ENCODE results near the gene PBX2.

PBX2 gene

DNA sequence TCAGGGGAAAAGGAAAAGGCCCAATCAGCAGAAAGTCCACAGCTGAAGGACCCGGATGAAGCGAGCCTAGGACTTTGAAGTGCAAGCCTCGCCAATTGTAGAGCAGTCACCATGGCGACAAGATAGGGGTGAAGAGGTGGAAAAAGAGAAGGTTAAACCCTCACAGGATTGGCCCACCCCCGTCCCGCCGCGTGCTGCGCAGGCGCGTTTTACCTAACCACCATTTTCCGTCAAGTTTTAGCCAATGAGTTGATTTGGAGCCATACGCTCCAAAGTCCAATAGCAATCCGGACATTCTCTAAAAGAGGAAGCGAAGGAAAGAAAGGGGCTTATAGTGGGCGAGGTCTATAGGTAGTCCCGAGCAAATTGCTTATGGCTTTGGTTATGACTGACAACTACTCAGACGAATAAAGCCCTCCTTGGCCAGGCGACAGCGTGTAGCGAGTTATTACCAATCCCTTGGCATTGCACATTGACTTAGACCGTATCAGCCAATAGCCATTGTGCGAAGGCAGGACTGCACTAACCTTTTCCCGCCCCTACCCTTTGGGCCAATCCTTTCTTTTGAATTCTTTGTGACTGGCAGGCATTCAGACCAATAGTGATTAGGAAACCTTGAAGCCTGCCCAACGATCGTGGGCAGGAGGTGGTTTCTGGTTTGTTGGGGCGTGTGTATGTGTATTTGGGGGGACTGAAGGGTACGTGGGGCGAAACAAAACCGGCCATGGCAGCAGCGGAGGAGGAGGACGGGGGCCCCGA, 12.0 kb downstream of the PBX2 start, which contains the start of gene RNF5:
TSS of gene RNF5 (plus strand) at position 618 of the 759 bp plus-strand sequence. CDS start at position 725, 107 bp downstream.
- peak within 1 kb of the TSS; percentile 38 for H2AFZ ChIP-seq (ENCODE audit: insufficient read depth, low read length, poor library complexity)
- peaks cover 20 to 24% of the 10 kb centered on the region in 2 experiments for H3K36me3 ChIP-seq (ENCODE audit: control insufficient read depth in 1 of 2, insufficient read depth in 2 of 2, low read length in 2 of 2)
- peak within 1 kb of the TSS; percentile 91 for H4K8ac ChIP-seq (ENCODE audit: low read depth, low read length)
- no peaks in the 10 kb centered on the region for H3K9me3 ChIP-seq (ENCODE audit: insufficient read depth, low read depth, low read length)
- H4K91ac ChIP-seq (ENCODE audit: low read depth, low read length), result peak within 1 kb of the TSS; percentile 86
- no CpG with 5 or more reads among the region's 33 CpGs for WGBS (ENCODE audit: extremely low coverage, insufficient coverage, insufficient read length)
- H2BK12ac ChIP-seq (ENCODE audit: low read length), result no peak within 1 kb of the TSS
- peaks cover 10% of the 10 kb centered on the region for H3K79me2 ChIP-seq (ENCODE audit: control insufficient read depth, insufficient read depth, low read length, poor library complexity)
- peak within 1 kb of the TSS; percentile 4 for H2AK5ac ChIP-seq (ENCODE audit: low read length)
- DNase-seq, result peak; percentile 98 to 100
- peak within 1 kb of the TSS; percentile 72 for H3K4me3 ChIP-seq (ENCODE audit: low read depth, low read length)
- peak within 1 kb of the TSS; percentile 53 for H2BK120ac ChIP-seq (ENCODE audit: insufficient read depth, low read length, poor library complexity)
- H4K12ac ChIP-seq (ENCODE audit: low read depth, low read length), result peak within 1 kb of the TSS; percentile 65
- peak within 1 kb of the TSS; percentile 58 for H3K4ac ChIP-seq (ENCODE audit: low read depth, low read length)
- H3K4me1 ChIP-seq (ENCODE audit: control insufficient read depth in 1 of 2, insufficient read depth in 2 of 2, low read length in 2 of 2), result peaks cover 11 to 29% of the 10 kb centered on the region in 2 experiments
- H3K79me1 ChIP-seq (ENCODE audit: low read length), result peaks cover 14% of the 10 kb centered on the region
- peak within 1 kb of the TSS; percentile 55 for H3K18ac ChIP-seq (ENCODE audit: low read length)
- no peaks in the 10 kb centered on the region for H3K27me3 ChIP-seq (ENCODE audit: insufficient read depth, low read length)
- H3K23ac ChIP-seq (ENCODE audit: low read length), result peak within 1 kb of the TSS; percentile 19
- peak within 1 kb of the TSS; percentile 76 for H3K14ac ChIP-seq (ENCODE audit: low read length)
- H3K9ac ChIP-seq (ENCODE audit: low read length), result peak within 1 kb of the TSS; percentile 75
- peak within 1 kb of the TSS; percentile 79 for H3K4me2 ChIP-seq (ENCODE audit: low read length)
- peak within 1 kb of the TSS; percentile 62 for H2BK5ac ChIP-seq (ENCODE audit: low read depth, low read length, poor library complexity)
- peak within 1 kb of the TSS; percentile 91 for H3K27ac ChIP-seq (ENCODE audit: low read depth, low read length)

DNA sequence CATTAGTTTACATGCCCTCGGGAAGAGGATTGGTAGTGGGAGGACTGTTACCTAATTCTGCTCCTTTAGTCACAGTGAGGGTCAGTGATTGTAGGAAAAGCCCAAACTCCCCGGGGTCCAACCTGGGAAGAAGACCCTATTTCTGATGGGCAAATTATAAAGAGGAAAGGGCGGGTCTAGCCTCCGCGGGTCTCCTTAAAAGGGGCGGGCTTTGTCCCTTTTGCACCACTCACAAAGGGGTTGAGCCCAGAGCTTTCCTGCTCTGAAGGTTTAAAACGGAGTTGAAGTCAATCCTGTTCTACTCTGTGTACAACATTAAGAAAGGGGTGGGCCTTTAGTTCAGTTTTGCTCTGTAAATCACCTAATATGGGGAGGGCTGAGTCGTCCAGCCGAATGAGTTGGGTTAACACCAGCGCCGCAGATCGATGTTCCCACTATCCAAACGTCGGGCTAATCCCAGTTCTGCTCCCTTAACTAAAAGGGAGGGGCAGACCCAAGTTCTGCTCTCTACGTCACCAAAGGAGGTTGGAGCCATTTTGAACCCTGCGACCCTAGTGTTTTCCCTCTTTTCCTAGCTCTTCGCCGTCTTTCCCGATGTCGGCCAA, 12.7 kb downstream of the PBX2 start:
- peak overlapping the region; percentile 86 for H4K91ac ChIP-seq (ENCODE audit: low read depth, low read length)
- H3K79me2 ChIP-seq (ENCODE audit: control insufficient read depth, insufficient read depth, low read length, poor library complexity), result peaks cover 10% of the 10 kb centered on the region
- peak overlapping the region; percentile 91 for H4K8ac ChIP-seq (ENCODE audit: low read depth, low read length)
- no CpG with 5 or more reads among the region's 20 CpGs for WGBS (ENCODE audit: extremely low coverage, insufficient coverage, insufficient read length)
- peak overlapping the region; percentile 55 for H3K18ac ChIP-seq (ENCODE audit: low read length)
- H2BK120ac ChIP-seq (ENCODE audit: insufficient read depth, low read length, poor library complexity), result peak overlapping the region; percentile 53
- peak overlapping the region; percentile 79 for H3K4me2 ChIP-seq (ENCODE audit: low read length)
- DNase-seq, result no peak
- H3K23ac ChIP-seq (ENCODE audit: low read length), result no peak overlapping the region
- peak overlapping the region; percentile 65 for H4K12ac ChIP-seq (ENCODE audit: low read depth, low read length)
- peak overlapping the region; percentile 62 for H2BK5ac ChIP-seq (ENCODE audit: low read depth, low read length, poor library complexity)
- H2AFZ ChIP-seq (ENCODE audit: insufficient read depth, low read length, poor library complexity), result peak overlapping the region; percentile 37
- H3K4me3 ChIP-seq (ENCODE audit: low read depth, low read length), result peak overlapping the region; percentile 45
- H3K4ac ChIP-seq (ENCODE audit: low read depth, low read length), result peak overlapping the region; percentile 58
- H3K4me1 ChIP-seq (ENCODE audit: control insufficient read depth in 1 of 2, insufficient read depth in 2 of 2, low read length in 2 of 2), result peaks cover 13 to 32% of the 10 kb centered on the region in 2 experiments
- H2AK5ac ChIP-seq (ENCODE audit: low read length), result peak overlapping the region; percentile 69
- peaks cover 14 to 18% of the 10 kb centered on the region in 2 experiments for H3K36me3 ChIP-seq (ENCODE audit: control insufficient read depth in 1 of 2, insufficient read depth in 2 of 2, low read length in 2 of 2)
- no peaks in the 10 kb centered on the region for H3K9me3 ChIP-seq (ENCODE audit: insufficient read depth, low read depth, low read length)
- H3K14ac ChIP-seq (ENCODE audit: low read length), result peak overlapping the region; percentile 76
- peak overlapping the region; percentile 75 for H3K9ac ChIP-seq (ENCODE audit: low read length)
- no peak overlapping the region for H2BK12ac ChIP-seq (ENCODE audit: low read length)
- peaks cover 14% of the 10 kb centered on the region for H3K79me1 ChIP-seq (ENCODE audit: low read length)
- no peaks in the 10 kb centered on the region for H3K27me3 ChIP-seq (ENCODE audit: insufficient read depth, low read length)
- H3K27ac ChIP-seq (ENCODE audit: low read depth, low read length), result peak overlapping the region; percentile 91

DNA sequence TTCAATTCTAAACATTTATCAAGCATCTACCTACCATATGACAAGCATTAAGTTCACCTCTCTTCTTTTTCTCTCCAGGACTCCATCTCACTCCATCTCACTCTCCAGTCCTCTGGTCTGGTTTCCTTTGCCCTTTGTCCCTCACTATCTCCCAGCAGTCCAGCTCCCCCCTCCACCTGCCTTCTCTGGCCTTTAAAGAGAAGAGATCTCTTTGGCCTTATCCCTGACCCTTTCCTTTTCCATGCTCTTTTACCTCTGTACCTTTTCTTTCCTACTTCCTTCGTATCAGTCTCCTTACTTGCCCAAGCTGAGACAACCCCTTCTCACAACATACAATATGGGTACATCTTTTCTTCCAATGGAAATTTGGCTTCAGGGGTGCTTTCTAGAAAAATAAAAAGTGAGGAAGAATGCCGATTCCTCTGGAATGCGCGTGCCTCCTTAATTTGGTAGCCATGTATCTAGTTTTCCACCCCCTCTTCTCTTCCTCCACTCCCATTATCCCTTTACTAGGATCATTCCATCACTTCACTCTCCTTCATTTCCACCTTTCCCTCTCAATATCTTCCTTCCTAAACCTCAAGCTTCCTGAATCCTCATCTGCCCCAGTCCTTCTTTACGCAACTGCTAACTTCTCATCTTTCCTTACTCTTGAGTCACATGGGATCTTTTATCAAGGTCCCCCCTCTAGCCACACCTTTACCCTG, 13.4 kb downstream of the PBX2 start:
- Histone ChIP-seq H3K4me3 (ENCODE audit: low read depth, low read length) (no peak overlapping the region), H3K9me3 (ENCODE audit: insufficient read depth, low read depth, low read length) (no peaks in the 10 kb centered on the region), H2AFZ (ENCODE audit: insufficient read depth, low read length, poor library complexity) (peak overlapping the region; percentile 37), H2AK5ac (ENCODE audit: low read length) (peak overlapping the region; percentile 69), H2BK12ac (ENCODE audit: low read length) (peak overlapping the region; percentile 55), H3K4me2 (ENCODE audit: low read length) (peak overlapping the region; percentile 79), H3K79me2 (ENCODE audit: control insufficient read depth, insufficient read depth, low read length, poor library complexity) (peaks cover 10% of the 10 kb centered on the region), H2BK5ac (ENCODE audit: low read depth, low read length, poor library complexity) (peak overlapping the region; percentile 62), H3K27me3 (ENCODE audit: insufficient read depth, low read length) (no peaks in the 10 kb centered on the region), H3K36me3 (ENCODE audit: control insufficient read depth in 1 of 2, insufficient read depth in 2 of 2, low read length in 2 of 2) (peaks cover 10 to 14% of the 10 kb centered on the region in 2 experiments), H3K4ac (ENCODE audit: low read depth, low read length) (no peak overlapping the region), H3K79me1 (ENCODE audit: low read length) (peaks cover 14% of the 10 kb centered on the region), H4K8ac (ENCODE audit: low read depth, low read length) (peak overlapping the region; percentile 91), H3K27ac (ENCODE audit: low read depth, low read length) (peak overlapping the region; percentile 91), H3K18ac (ENCODE audit: low read length) (no peak overlapping the region), H4K91ac (ENCODE audit: low read depth, low read length) (peak overlapping the region; percentile 86), H3K4me1 (ENCODE audit: control insufficient read depth in 1 of 2, insufficient read depth in 2 of 2, low read length in 2 of 2) (peaks cover 13 to 32% of the 10 kb centered on the region in 2 experiments), H3K23ac (ENCODE audit: low read length) (no peak overlapping the region), H2BK120ac (ENCODE audit: insufficient read depth, low read length, poor library complexity) (peak overlapping the region; percentile 8), H4K12ac (ENCODE audit: low read depth, low read length) (peak overlapping the region; percentile 39), H3K14ac (ENCODE audit: low read length) (peak overlapping the region; percentile 76), H3K9ac (ENCODE audit: low read length) (peak overlapping the region; percentile 6)
- DNase-seq, result peak; percentile 9 to 11
- WGBS (ENCODE audit: extremely low coverage, insufficient coverage, insufficient read length), result no CpG with 5 or more reads among the region's 5 CpGs

All from trophoblast cell (in vitro differentiated cells and primary cell).